Cardiac muscle cell (in vitro differentiated cells and primary cell): Measurements from ENCODE around the gene HS6ST3. TPM values are rescaled to one million over a fixed set of nuclear protein-coding genes. Genes with fewer than 3 reads are reported as not detected.
"Not testable (repeated sequence)": the region's sequence is repeated elsewhere in the genome, so short reads cannot be mapped to it uniquely, and the experiment has no call there.

ENCODE experiments used
- DNase-seq, 2 donors: peaks; one replicate each; pipeline versions ENCODE4 v3.0.0 to v3.0.0-alpha.2; 2010 to 2017; ENCODE audit warnings: low read depth in 1 of 2, low spot score in 1 of 2
- H3K27ac ChIP-seq: fragments of 200-600 bp; sonication (generic); 2 replicates; pipeline ENCODE4 v1.5.1; 2016
- H3K27me3 ChIP-seq: fragments of 200-600 bp; sonication (generic); 2 replicates; pipeline ENCODE4 v1.6.0; 2016; ENCODE audit warnings: control low read depth
- H3K36me3 ChIP-seq: fragments of 200-600 bp; sonication (generic); 2 replicates; pipeline ENCODE4 v1.5.1; 2016; ENCODE audit warnings: control low read depth
- H3K4me1 ChIP-seq: fragments of 200-600 bp; sonication (generic); 2 replicates; pipeline ENCODE4 v1.8.1; 2017; ENCODE audit warnings: low read depth, mild to moderate bottlenecking, mixed run types
- H3K4me3 ChIP-seq: fragments of 200-600 bp; sonication (generic); 2 replicates; pipeline ENCODE4 v1.5.1; 2016; ENCODE audit warnings: mild to moderate bottlenecking
- H3K9me3 ChIP-seq: fragments of 200-600 bp; sonication (generic); 2 replicates; pipeline ENCODE4 v1.5.1; 2017; ENCODE audit warnings: low read depth, mild to moderate bottlenecking, control low read depth
- CTCF ChIP-seq: IDR thresholded peaks from 2 replicates; pipeline ENCODE4 v1.5.1; 2012; ENCODE audit warnings: low read depth, mild to moderate bottlenecking, low read length
- polyA plus RNA-seq: library from polyadenylated mRNA; unstranded; fragments of >200 nt; fragmentation: Nextera tagmentation; extraction: Ambion mirVana; gene quantifications from 2 replicates; pipeline ENCODE4 v1.2.1, GENCODE V29; 2016
- total RNA-seq: library from RNA; depleted of rRNA; stranded (reverse); fragments of >200 nt; gene quantifications from 2 replicates; pipeline ENCODE4 v1.2.3, GENCODE V29; 2016

Gene HS6ST3
- total and polyA plus RNA-seq, 2 experiments from 2014 or later: 0.38 to 0.39 TPM

GRCh38 chr13:96511587-96511986 is 421.7 kb downstream of the HS6ST3 start:
- Histone ChIP-seq H3K36me3 (no peaks in the 10 kb centered on the region), H3K4me3 (no peak overlapping the region), H3K27me3 (no peaks in the 10 kb centered on the region), H3K4me1 (peaks cover 5% of the 10 kb centered on the region), H3K9me3 (no peaks in the 10 kb centered on the region), H3K27ac (no peak overlapping the region)
- no peak for TF ChIP-seq CTCF
- DNase-seq: no peak

GRCh38 chr13:96519380-96519779 is 429.5 kb downstream of the HS6ST3 start:
- Histone ChIP-seq H3K4me1 (no peaks in the 10 kb centered on the region), H3K4me3 (no peak overlapping the region), H3K36me3 (no peaks in the 10 kb centered on the region), H3K9me3 (no peaks in the 10 kb centered on the region), H3K27me3 (no peaks in the 10 kb centered on the region), H3K27ac (no peak overlapping the region)
- no peak for DNase-seq
- TF ChIP-seq CTCF: no peak

- H3K27ac ChIP-seq, H3K4me3 ChIP-seq, H3K27me3 ChIP-seq, H3K4me1 ChIP-seq, DNase-seq, H3K36me3 ChIP-seq, H3K9me3 ChIP-seq: not testable (repeated sequence)
Observed at GRCh38 chr13:96524398-96525020, 434.6 kb downstream of the HS6ST3 start.

DNA sequence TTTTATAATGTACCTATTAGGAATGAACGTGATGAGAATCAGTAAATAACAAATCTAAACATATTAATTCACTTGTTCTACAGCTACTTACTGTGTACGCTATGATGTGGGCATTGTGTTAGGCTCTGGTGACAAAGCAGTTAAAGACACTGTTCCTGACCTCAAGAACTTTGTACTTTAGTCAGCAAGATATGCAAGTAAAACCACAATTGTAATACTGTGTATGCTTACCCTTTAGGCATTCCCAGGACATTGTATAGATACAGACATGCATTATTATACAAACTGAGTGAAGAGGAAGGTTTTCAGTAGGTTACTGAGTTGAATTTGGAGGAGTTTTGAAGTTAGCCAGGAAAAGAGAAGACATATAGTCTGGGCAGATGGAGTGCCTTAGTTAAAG is 435.8 kb downstream of the HS6ST3 start:
- H3K27me3 ChIP-seq: no peaks in the 10 kb centered on the region
- no peak overlapping the region for H3K4me3 ChIP-seq
- H3K9me3 ChIP-seq: no peaks in the 10 kb centered on the region
- TF ChIP-seq CTCF: no peak
- no peaks in the 10 kb centered on the region for H3K36me3 ChIP-seq
- no peak for DNase-seq
- no peaks in the 10 kb centered on the region for H3K4me1 ChIP-seq
- no peak overlapping the region for H3K27ac ChIP-seq

GRCh38 chr13:96527497-96527896 is 437.6 kb downstream of the HS6ST3 start:
- Histone ChIP-seq H3K27ac (no peak overlapping the region), H3K9me3 (no peaks in the 10 kb centered on the region), H3K36me3 (no peaks in the 10 kb centered on the region), H3K4me1 (no peaks in the 10 kb centered on the region), H3K27me3 (no peaks in the 10 kb centered on the region), H3K4me3 (no peak overlapping the region)
- TF ChIP-seq CTCF: no peak
- DNase-seq: peak in 1 of 2 donors; percentile 13

DNA sequence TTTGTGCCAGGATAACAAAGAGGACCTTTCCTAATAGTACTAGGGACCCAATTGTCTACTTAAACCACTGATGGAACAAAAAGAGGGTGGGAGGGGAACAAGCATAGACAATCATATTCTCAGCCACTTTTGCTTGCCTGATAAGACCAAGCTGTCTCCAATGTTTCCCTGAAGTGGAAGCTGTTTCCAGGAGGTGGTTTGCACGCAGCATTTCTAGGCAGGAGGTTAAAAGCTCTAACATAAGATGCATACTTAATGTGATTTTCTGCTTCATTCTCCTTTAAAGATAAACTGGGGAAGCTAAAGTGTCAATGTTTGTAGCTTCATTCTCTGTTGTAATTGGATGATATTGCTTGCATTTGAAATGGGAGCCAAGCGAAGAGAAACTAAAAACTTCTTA is 442.9 kb downstream of the HS6ST3 start:
- H3K4me3 ChIP-seq: no peak overlapping the region
- H3K4me1 ChIP-seq: peaks cover 6% of the 10 kb centered on the region
- H3K27ac ChIP-seq: no peak overlapping the region
- DNase-seq: peak in 1 of 2 donors; percentile 10
- no peaks in the 10 kb centered on the region for H3K36me3 ChIP-seq
- no peaks in the 10 kb centered on the region for H3K9me3 ChIP-seq
- H3K27me3 ChIP-seq: no peaks in the 10 kb centered on the region
- TF ChIP-seq CTCF: no peak
